ENCODE results near the gene F8A3.
"Not testable (repeated sequence)": the region's sequence is repeated elsewhere in the genome, so short reads cannot be mapped to it uniquely, and the experiment has no call there.

Gene F8A3
- total RNA-seq: 0 to 0.30 (median 0.10) reads per million in 4 donors

DNA sequence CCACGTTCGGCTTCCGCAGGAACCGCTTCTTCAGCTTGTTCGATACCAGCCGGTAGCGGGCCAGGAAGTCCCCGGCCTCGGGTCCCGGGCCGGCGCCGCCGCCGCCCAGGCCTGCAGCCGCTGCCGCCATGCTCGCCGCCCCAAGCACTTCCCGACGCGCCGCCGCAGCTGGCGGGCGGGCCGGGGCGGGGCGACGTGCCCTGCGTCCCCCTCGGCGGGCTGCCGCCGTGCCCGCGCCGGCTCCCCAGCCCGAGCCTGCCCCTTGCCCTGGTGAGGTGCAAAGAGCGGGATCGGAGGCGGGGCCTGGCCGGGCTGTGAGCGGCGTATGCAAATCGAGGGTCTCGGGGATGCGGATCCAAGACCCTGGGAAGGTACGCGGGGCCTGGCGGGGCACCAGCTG is at the start of gene F8A3:
F8A3 (minus strand) TSS at position 150 of the 400 bp plus-strand sequence; CDS start at position 130, 20 bp downstream.
- DNase-seq: not testable (repeated sequence)

DNA sequence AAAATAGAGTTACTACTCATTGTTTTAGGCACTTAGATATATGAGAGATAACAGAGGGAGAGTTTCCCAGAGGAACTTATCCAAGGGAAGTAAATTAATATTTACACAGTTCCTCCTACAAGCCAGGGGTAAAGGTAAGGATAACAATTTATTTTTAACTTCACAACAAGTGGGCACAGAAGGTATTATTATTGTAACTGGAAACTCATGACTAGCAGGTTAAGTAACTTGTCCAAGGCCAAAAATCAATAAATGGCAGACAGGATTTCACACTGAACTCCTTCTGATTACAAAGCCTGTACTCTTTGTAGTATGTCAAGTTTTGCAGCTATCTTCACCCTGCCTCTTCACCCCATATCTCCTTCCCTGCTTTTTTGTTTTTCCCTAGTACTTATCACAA is 46.9 kb upstream of the F8A3 start:
- DNase-seq: no peak

DNA sequence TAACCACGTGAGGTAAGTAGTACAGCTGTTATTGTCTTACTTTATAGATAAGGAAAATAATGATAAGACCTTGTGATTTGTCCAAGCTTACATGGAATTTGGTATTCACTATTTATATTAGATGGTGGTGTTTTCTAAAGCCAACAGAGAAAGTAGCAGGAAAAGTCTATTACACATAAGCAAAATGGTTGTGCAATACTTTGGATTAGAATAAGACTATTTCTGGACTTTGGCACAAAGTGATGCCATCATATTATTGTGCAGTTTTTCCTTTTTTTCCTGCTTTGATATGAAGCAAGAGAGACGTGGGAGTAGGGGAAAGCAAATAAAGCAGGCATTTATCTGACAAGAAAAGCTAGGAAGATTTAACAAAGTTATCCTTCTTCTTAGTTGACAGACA is 36.7 kb upstream of the F8A3 start:
- DNase-seq: not testable (repeated sequence)

GRCh38 chrX:155491421-155491820 is 33.0 kb upstream of the F8A3 start:
- DNase-seq: not testable (repeated sequence)

DNA sequence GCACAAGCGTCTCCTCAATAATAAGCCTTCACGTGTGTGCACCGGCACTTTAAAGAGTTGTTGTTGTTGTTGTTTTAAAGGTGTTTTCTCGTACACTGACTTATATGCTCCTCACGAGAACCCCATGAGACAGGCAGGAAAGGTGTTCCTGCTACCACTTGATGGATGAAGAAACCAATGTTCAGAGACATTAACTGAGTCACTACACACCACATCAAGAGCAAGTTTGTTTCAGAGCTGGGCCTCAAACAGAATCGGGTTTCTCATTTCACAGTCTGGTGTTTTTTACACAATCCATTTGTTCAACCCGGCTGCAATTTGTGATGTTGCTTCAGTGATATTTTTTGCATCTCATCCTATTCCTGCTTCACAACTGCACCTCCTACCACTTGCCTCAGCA is 18.7 kb upstream of the F8A3 start:
- DNase-seq: not testable (repeated sequence)

DNA sequence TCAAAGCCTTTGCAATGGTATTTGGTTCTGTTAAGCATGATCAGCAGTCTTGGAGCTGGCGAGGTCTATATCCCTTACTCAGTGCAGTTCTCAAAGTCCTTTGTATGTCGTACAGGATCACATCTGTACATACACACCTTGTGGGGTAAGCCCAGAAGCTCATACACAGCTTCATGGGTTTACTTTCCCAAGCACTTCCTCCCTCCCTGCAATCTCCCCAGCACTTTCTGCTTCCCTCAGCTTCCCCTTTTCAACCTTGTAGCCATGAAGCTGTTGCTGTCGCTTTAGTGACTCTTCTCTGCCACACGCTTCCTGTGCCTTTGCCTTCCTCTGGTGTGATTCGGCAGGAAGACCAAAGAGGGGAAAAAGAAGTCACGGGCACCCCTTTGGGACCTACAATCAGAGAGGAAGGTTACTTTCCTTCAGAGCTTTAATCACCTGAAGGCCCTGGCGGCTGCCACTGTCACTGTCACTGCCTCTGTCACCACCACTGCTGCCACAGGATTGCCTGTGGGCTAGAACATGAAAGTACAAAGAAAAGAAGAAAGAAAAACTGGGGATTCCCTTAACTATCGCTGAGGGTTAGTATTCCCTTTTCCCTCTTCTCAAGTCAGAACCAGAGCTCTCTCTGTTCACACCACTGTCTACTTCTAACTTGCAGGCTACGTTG is 8.0 kb upstream of the F8A3 start:
- not testable (repeated sequence) for DNase-seq

GRCh38 chrX:155460501-155460900 is 2.1 kb upstream of the F8A3 start:
- DNase-seq: not testable (repeated sequence)

GRCh38 chrX:155457761-155458447 is 516 bp downstream of the F8A3 start:
- not testable (repeated sequence) for DNase-seq

DNA sequence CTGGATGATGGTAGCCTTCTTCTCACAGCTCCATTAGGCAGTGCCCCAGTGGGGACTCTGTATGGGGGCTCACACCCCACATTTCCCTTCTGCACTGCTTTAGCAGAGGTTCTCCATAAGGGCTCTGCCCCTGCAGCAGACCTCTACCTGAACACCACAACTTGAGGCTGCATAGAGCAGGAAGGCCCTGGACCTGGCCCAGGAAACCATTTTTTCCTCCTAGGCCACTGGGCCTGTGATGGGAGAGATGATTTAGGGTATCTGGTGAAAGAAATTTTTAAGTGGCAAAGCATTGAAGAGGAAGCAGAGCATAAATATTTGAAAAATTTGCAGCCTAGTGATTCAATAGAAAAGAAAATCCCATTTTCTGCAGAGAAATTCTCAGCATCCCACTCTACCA is 17.3 kb downstream of the F8A3 start:
- DNase-seq: no peak

GRCh38 chrX:155435744-155436112 is 22.7 kb downstream of the F8A3 start:
- no peak for DNase-seq

- no peak for DNase-seq
Measured at GRCh38 chrX:155434906-155435743, 23.3 kb downstream of the F8A3 start.

- DNase-seq: no peak
Measured at GRCh38 chrX:155417769-155418168, 40.7 kb downstream of the F8A3 start.

Measured in T-helper 1 cell (primary cell).